GM10266 (cell line): ENCODE measurements around the gene DYRK1B.
A peak's percentile ranks its signal among the peaks of the same experiment; 100 is the strongest.

Experiments used
- DNase-seq: peaks from one replicate; pipeline ENCODE4 v3.0.0; 2012; ENCODE audit errors: extremely low spot score
- CTCF ChIP-seq: IDR thresholded peaks from 2 replicates; pipeline ENCODE4 v1.5.1; 2012; ENCODE audit warnings: mild to moderate bottlenecking, low read depth; ENCODE audit not compliant: control insufficient read depth, insufficient read depth; ENCODE audit errors: missing control alignments

The DYRK1B gene

DNA sequence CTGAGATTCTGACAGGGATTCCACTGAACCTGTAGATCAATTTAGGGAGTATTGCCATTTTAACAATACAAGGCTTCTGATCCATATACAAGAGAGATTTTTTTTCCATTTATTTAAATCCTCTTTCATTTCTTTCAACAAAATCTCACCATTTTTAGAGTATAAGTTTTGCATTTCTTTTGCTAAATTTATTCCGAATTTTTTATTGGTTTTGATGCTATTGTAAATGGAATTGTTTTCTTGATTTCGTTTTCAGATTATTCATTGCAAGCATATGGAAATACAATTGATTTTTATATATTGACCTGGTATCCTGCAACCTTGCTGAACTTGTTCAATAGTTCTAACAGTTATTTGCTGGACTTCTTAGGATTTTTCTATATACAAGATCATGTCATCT lies 36.9 kb downstream of the DYRK1B start:
- TF ChIP-seq CTCF = no peak

GRCh38 chr19:39796000-39796498 lies 37.9 kb downstream of the DYRK1B start:
- no peak for DNase-seq
- no peak for TF ChIP-seq CTCF

More for the DNA sequence above, 36.9 kb downstream of the DYRK1B start:
- DNase-seq = no peak

GRCh38 chr19:39795001-39795400 lies 39.0 kb downstream of the DYRK1B start:
- DNase-seq = peak; percentile 39
- TF ChIP-seq CTCF = no peak

DNA sequence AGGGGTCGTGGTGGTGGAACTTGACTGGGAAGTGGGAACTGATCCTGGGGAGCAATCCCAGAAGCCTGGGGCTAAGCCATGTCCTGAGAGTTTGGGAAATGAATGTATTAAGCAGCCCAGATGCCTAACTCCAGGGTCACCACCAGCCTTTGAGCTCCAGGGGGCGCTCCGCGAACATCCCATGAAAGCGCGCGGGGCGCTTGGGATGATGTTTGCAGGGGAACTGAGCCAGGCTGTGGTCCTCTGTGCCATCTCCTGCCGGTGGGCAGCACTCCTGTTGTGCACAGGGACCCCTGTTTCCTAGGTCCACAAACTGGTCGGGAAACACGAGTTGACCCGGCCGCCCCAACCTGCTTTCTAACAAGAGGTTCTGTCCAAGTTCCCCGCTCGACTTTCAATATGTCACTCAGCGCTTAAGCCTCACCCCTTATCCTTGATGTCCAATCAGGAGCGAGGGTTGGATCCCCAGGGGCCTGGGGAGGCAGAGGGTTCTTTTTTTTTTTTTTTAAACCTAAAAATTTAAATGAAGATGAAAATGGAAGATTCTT lies 40.9 kb downstream of the DYRK1B start:
- peak; percentile 88 for TF ChIP-seq CTCF
- DNase-seq = peak; percentile 80

DNA sequence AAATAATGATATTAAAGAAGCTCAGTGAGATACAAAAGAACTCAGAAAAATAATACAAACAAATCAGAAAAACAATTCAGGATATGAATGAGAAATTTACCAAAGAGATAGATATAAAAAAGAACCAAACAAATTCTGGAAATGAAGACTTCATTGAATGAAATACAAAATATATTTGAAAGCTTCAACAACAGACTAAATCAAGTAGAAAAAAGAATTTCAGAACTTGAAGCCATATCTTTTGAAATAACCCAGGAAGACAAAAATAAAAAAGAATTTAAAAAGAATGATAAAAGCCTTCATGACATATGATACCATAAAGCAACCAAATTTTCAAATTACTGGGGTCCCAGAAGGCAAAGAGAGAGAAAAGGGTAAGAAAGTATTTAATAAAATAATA lies 45.7 kb downstream of the DYRK1B start:
- no peak for DNase-seq
- TF ChIP-seq CTCF = no peak

DNA sequence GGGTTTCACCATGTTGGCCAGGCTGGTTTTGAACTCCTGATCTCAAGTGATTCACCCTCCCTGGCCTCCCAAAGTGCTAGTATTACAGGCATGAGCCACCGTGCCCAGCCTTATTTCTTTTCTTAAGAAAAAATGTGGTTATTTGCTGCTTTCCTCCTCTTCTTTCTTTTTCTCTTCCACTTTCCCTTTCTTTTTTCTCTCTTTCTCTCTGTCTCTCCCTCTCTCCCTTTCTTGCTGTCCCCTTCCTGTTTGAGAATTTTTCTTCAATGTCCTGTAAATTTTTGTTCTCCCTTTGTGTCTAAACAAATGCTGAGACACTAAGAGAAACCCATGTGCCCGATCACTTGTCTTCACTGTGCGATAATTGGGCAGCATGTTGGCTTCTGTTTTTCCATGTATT lies 53.1 kb downstream of the DYRK1B start:
- TF ChIP-seq CTCF = no peak
- DNase-seq = no peak

DNA sequence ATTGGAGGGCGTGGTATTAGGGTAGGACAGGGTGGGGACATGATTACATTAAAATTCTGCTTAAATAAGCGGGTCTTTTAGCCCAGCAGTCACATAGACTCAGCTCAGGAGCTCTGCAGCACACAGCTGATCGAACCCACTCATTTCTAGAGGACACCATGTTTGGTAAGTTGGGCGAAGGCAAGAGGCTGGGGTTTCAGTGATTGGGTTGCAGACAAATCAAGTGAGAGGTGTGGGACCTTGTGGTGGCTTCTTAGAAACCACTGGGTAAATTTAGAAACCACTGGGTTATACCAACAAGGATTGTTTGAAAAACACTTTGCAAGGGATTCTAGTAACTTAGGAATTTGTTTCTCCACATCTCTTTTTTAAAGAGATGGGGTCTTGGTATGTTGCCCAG lies 55.2 kb downstream of the DYRK1B start, which contains the start of gene LEUTX:
Gene LEUTX (plus strand): TSS at position 92 of the 400 bp plus-strand sequence. CDS start 67 bp downstream, at position 159.
- DNase-seq = peak; percentile 28
- TF ChIP-seq CTCF = no peak
